ENCODE measurements around the gene NDC80.

GRCh38 chr18:2654928-2655177 is 83.5 kb downstream of the NDC80 start:
- TF ChIP-seq CTCF (IDR thresholded peaks at IDR 0.05) = no peak
- no peak for TF ChIP-seq POLR2A (IDR thresholded peaks at IDR 0.05)
- no peak for TF ChIP-seq EP300 (IDR thresholded peaks at IDR 0.05)
